Endometrium (tissue), 2 donors: Measurements from ENCODE around the gene DPF1.
"Not testable (repeated sequence)": the region's sequence is repeated elsewhere in the genome, so short reads cannot be mapped to it uniquely, and the experiment has no call there.

Experiments used
- FAIRE-seq: peaks from 2 replicates; lab custom pipeline; 2012; peaks lifted over from hg19 to GRCh38; lab: Jason Lieb, UNC
- donor health status: control.
- donor health status: control.

The DPF1 gene

GRCh38 chr19:38224014-38224862, at the start of gene DPF1:
TSS of gene DPF1 (minus strand) at chr19:38224222. CDS start at chr19:38224142, 80 bp downstream.
- no peak for FAIRE-seq

GRCh38 chr19:38273499-38273898, 49.5 kb upstream of the DPF1 start:
- FAIRE-seq, result no peak

GRCh38 chr19:38270587-38271167, 46.7 kb upstream of the DPF1 start:
- FAIRE-seq, result no peak

GRCh38 chr19:38268539-38268938, 44.5 kb upstream of the DPF1 start:
- no peak for FAIRE-seq

- no peak for FAIRE-seq
Observed at GRCh38 chr19:38267761-38268483, 43.9 kb upstream of the DPF1 start.

GRCh38 chr19:38266981-38267597, 43.1 kb upstream of the DPF1 start:
- no peak for FAIRE-seq

- FAIRE-seq, result no peak
Observed at GRCh38 chr19:38265921-38266429, 42.0 kb upstream of the DPF1 start.

GRCh38 chr19:38265213-38265861, 41.3 kb upstream of the DPF1 start:
- no peak for FAIRE-seq

- FAIRE-seq, result no peak
Observed at GRCh38 chr19:38264486-38265212, 40.6 kb upstream of the DPF1 start, which contains the start of gene SPINT2. TSS of gene SPINT2 (plus strand) at chr19:38264573. CDS start at chr19:38264893, 320 bp downstream.

- FAIRE-seq, result no peak
Observed at GRCh38 chr19:38263689-38264485, 39.9 kb upstream of the DPF1 start.

- FAIRE-seq, result no peak
Observed at GRCh38 chr19:38262585-38263268, 38.7 kb upstream of the DPF1 start.

GRCh38 chr19:38261942-38262341, 37.9 kb upstream of the DPF1 start:
- FAIRE-seq, result not testable (repeated sequence)

- no peak for FAIRE-seq
Observed at GRCh38 chr19:38255383-38256014, 31.5 kb upstream of the DPF1 start.

- FAIRE-seq, result no peak
Observed at GRCh38 chr19:38253788-38254187, 29.8 kb upstream of the DPF1 start.

- no peak for FAIRE-seq
Observed at GRCh38 chr19:38252941-38253691, 29.1 kb upstream of the DPF1 start.

- no peak for FAIRE-seq
Observed at GRCh38 chr19:38252385-38252784, 28.4 kb upstream of the DPF1 start.

- FAIRE-seq, result no peak
Observed at GRCh38 chr19:38251564-38252051, 27.6 kb upstream of the DPF1 start.
